Tibial nerve (tissue), 3 donors: ENCODE measurements around the gene BTG1.

ENCODE experiments used
- POLR2A ChIP-seq, 2 donors: fragments of 450-650 bp; IDR thresholded peaks; one replicate each; pipeline ENCODE4 v1.6.1; 2017; ENCODE audit warnings: antibody characterized with exemption in 2 of 2, mild to moderate bottlenecking in 2 of 2, moderate library complexity in 2 of 2
- TF ChIP-seq, protein P1 (sequence below), 5 experiments: fragments of 200-600 bp in 3 of 5; fragments of 450-650 bp in 2 of 5; sonication (generic) in 3 of 5; IDR thresholded peaks; one replicate each; pipeline ENCODE4 v1.5.1; 2016 to 2019; ENCODE audit warnings: antibody characterized with exemption in 5 of 5, mild to moderate bottlenecking in 3 of 5, moderate library complexity in 2 of 5

DNA sequence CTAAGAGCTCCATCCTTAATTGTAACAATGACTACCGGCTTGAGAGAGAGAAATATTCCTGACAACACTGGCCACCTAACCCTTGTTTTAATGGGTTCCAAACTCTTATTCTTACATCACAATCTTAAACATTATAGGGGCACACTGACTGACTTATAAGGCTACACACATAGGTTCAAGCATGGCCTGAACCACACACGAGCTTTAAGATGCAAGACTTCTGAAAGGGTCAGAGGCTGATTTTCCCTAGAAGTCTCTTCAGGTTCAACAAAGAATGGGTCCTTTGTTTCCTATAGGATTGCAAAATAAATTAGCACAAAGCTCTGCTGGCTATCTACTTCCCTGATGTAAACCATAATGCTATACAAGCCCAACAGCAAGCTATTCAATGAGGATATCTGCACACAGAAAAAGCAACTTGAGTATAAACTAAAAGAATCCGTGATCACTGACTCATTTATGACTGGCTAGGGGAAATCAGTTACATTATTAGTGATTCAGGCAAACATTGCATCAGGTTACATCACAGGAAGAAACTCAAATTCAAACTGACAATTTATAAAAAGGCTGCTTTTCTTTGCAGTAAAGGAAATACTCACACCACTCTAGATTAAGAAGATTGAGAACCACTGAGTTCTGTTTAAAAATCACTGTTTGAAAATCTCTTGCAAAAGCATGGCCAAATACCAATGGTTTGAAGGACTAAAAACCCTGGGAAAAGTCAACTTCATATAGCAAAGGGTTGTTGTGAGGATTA lies 8.5 kb downstream of the BTG1 start:
- TF ChIP-seq, protein P1, sequence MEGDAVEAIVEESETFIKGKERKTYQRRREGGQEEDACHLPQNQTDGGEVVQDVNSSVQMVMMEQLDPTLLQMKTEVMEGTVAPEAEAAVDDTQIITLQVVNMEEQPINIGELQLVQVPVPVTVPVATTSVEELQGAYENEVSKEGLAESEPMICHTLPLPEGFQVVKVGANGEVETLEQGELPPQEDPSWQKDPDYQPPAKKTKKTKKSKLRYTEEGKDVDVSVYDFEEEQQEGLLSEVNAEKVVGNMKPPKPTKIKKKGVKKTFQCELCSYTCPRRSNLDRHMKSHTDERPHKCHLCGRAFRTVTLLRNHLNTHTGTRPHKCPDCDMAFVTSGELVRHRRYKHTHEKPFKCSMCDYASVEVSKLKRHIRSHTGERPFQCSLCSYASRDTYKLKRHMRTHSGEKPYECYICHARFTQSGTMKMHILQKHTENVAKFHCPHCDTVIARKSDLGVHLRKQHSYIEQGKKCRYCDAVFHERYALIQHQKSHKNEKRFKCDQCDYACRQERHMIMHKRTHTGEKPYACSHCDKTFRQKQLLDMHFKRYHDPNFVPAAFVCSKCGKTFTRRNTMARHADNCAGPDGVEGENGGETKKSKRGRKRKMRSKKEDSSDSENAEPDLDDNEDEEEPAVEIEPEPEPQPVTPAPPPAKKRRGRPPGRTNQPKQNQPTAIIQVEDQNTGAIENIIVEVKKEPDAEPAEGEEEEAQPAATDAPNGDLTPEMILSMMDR (IDR thresholded peaks at IDR 0.05): no peak
- no peak for TF ChIP-seq POLR2A (IDR thresholded peaks at IDR 0.05)
